OCI-LY3 (cell line): ENCODE measurements around the gene TIGD6.

Experiments
- EZH2phosphoT487 ChIP-seq: fragments of 200-600 bp; shearing (Covaris generic); IDR thresholded peaks from 2 replicates; pipeline ENCODE4 v1.6.1; 2018; ENCODE audit warnings: antibody characterized with exemption, mixed run types, low read depth
- TF ChIP-seq, protein P1 (sequence below): fragments of 200-600, 300-600 bp; sonication (generic); IDR thresholded peaks from 2 replicates; pipeline ENCODE4 v1.5.1; 2014; ENCODE audit warnings: antibody characterized with exemption, low read length, low read depth

GRCh38 chr5:150017226-150018005, 17.0 kb upstream of the TIGD6 start:
- TF ChIP-seq, protein P1, sequence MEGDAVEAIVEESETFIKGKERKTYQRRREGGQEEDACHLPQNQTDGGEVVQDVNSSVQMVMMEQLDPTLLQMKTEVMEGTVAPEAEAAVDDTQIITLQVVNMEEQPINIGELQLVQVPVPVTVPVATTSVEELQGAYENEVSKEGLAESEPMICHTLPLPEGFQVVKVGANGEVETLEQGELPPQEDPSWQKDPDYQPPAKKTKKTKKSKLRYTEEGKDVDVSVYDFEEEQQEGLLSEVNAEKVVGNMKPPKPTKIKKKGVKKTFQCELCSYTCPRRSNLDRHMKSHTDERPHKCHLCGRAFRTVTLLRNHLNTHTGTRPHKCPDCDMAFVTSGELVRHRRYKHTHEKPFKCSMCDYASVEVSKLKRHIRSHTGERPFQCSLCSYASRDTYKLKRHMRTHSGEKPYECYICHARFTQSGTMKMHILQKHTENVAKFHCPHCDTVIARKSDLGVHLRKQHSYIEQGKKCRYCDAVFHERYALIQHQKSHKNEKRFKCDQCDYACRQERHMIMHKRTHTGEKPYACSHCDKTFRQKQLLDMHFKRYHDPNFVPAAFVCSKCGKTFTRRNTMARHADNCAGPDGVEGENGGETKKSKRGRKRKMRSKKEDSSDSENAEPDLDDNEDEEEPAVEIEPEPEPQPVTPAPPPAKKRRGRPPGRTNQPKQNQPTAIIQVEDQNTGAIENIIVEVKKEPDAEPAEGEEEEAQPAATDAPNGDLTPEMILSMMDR = no peak
- no peak for TF ChIP-seq EZH2phosphoT487
